Liver (tissue), 3 donors: ENCODE results near the gene BTBD9.

Source experiments
- CTCF ChIP-seq: fragments of 150-350 bp; IDR thresholded peaks from 2 replicates; pipeline ENCODE4 v1.5.1; 2017; ENCODE audit warnings: improper control_type of control experiment, low read depth, low read length; ENCODE audit not compliant: missing input control
- GABPA ChIP-seq, 2 donors: IDR thresholded peaks in 1 of 2; conservative IDR thresholded peaks in 1 of 2; 2 replicates each; pipeline ENCODE4 v1.6.1; 2016; ENCODE audit warnings: antibody characterized with exemption in 2 of 2, mild to moderate bottlenecking in 1 of 2, moderate library complexity in 1 of 2
- JUND ChIP-seq, 2 donors: IDR thresholded peaks; 2 replicates each; pipeline ENCODE4 v1.6.1; 2016; ENCODE audit warnings: antibody characterized with exemption in 2 of 2
- MAX ChIP-seq: IDR thresholded peaks from 2 replicates; pipeline ENCODE4 v1.6.1; 2016; ENCODE audit warnings: antibody characterized with exemption
- REST ChIP-seq: IDR thresholded peaks from 2 replicates; pipeline ENCODE4 v1.6.1; 2016; ENCODE audit warnings: antibody characterized with exemption, mild to moderate bottlenecking
- RXRA ChIP-seq, 2 donors: IDR thresholded peaks; 2 replicates each; pipeline ENCODE4 v1.6.1; 2017 to 2018; ENCODE audit warnings: antibody characterized with exemption in 2 of 2, mild to moderate bottlenecking in 1 of 2
- ZBTB33 ChIP-seq: IDR thresholded peaks from 2 replicates; pipeline ENCODE4 v1.6.1; 2016; ENCODE audit warnings: antibody characterized with exemption
- donor health status: healthy.
- donor health status: healthy.

GRCh38 chr6:38183856-38184584 is 455.7 kb downstream of the BTBD9 start:
- TF ChIP-seq REST (no peak), GABPA (IDR thresholded peaks at IDR 0.05 in 1 of 2, conservative IDR thresholded peaks at IDR 0.05 in 1 of 2) (no peak), CTCF (no peak), JUND (IDR thresholded peaks at IDR 0.05) (no peak), ZBTB33 (no peak), RXRA (IDR thresholded peaks at IDR 0.05) (no peak), MAX (no peak)
